ENCODE results near the gene HMG20B. TPM values are rescaled to one million over a fixed set of nuclear protein-coding genes. Genes with fewer than 3 reads are reported as not detected.

Gene HMG20B
- polyA plus RNA-seq, 1 donor: 59.6 TPM

GRCh38 chr19:3585301-3586126 lies 12.8 kb downstream of the HMG20B start, which contains the start of gene GIPC3:
Gene GIPC3 (plus strand): TSS chr19:3585478. CDS start chr19:3585598, 120 bp downstream.
- no peak within 1 kb of the TSS for H3K27ac ChIP-seq (ENCODE audit: low read length)
- DNase-seq: no peak
- peaks cover 34% of the 10 kb centered on the region for H3K27me3 ChIP-seq (ENCODE audit: control insufficient read depth, insufficient read depth, low read length)
- no CpG with 5 or more reads among the region's 84 CpGs for WGBS (ENCODE audit: insufficient coverage, low lambda C conversion rate)
- H3K36me3 ChIP-seq (ENCODE audit: control insufficient read depth, insufficient read depth, low read length): no peaks in the 10 kb centered on the region
- no peaks in the 10 kb centered on the region for H3K4me1 ChIP-seq (ENCODE audit: control insufficient read depth, insufficient read depth, low read length)
- H3K4me3 ChIP-seq (ENCODE audit: low read length): peak within 1 kb of the TSS; percentile 5
- peaks cover 11% of the 10 kb centered on the region for H3K9me3 ChIP-seq (ENCODE audit: control insufficient read depth, low read depth, low read length)

GRCh38 chr19:3586127-3586626 lies 13.4 kb downstream of the HMG20B start:
- Histone ChIP-seq H3K9me3 (ENCODE audit: control insufficient read depth, low read depth, low read length) (peaks cover 11% of the 10 kb centered on the region), H3K4me3 (ENCODE audit: low read length) (peak overlapping the region; percentile 5), H3K27me3 (ENCODE audit: control insufficient read depth, insufficient read depth, low read length) (peaks cover 34% of the 10 kb centered on the region), H3K4me1 (ENCODE audit: control insufficient read depth, insufficient read depth, low read length) (no peaks in the 10 kb centered on the region), H3K27ac (ENCODE audit: low read length) (no peak overlapping the region), H3K36me3 (ENCODE audit: control insufficient read depth, insufficient read depth, low read length) (no peaks in the 10 kb centered on the region)
- no peak for DNase-seq
- no CpG with 5 or more reads among the region's 16 CpGs for WGBS (ENCODE audit: insufficient coverage, low lambda C conversion rate)

- Histone ChIP-seq H3K4me3 (ENCODE audit: low read length) (no peak overlapping the region), H3K27ac (ENCODE audit: low read length) (no peak overlapping the region), H3K4me1 (ENCODE audit: control insufficient read depth, insufficient read depth, low read length) (no peaks in the 10 kb centered on the region), H3K36me3 (ENCODE audit: control insufficient read depth, insufficient read depth, low read length) (no peaks in the 10 kb centered on the region), H3K27me3 (ENCODE audit: control insufficient read depth, insufficient read depth, low read length) (peaks cover 36% of the 10 kb centered on the region), H3K9me3 (ENCODE audit: control insufficient read depth, low read depth, low read length) (peaks cover 11% of the 10 kb centered on the region)
- WGBS (ENCODE audit: insufficient coverage, low lambda C conversion rate): no CpG with 5 or more reads among the region's 31 CpGs
- no peak for DNase-seq
Observed at GRCh38 chr19:3586707-3587346, 14.1 kb downstream of the HMG20B start.

GRCh38 chr19:3589439-3589838 lies 16.7 kb downstream of the HMG20B start:
- no peak for DNase-seq
- Histone ChIP-seq H3K4me1 (ENCODE audit: control insufficient read depth, insufficient read depth, low read length) (no peaks in the 10 kb centered on the region), H3K27me3 (ENCODE audit: control insufficient read depth, insufficient read depth, low read length) (peaks cover 27% of the 10 kb centered on the region), H3K9me3 (ENCODE audit: control insufficient read depth, low read depth, low read length) (peaks cover 11% of the 10 kb centered on the region), H3K27ac (ENCODE audit: low read length) (no peak overlapping the region), H3K36me3 (ENCODE audit: control insufficient read depth, insufficient read depth, low read length) (no peaks in the 10 kb centered on the region), H3K4me3 (ENCODE audit: low read length) (no peak overlapping the region)
- WGBS (ENCODE audit: insufficient coverage, low lambda C conversion rate): no CpG with 5 or more reads among the region's 11 CpGs

- H3K27me3 ChIP-seq (ENCODE audit: control insufficient read depth, insufficient read depth, low read length): peaks cover 22% of the 10 kb centered on the region
- no peak for DNase-seq
Observed at GRCh38 chr19:3589949-3590348, 17.2 kb downstream of the HMG20B start.

GRCh38 chr19:3590991-3591659 lies 18.4 kb downstream of the HMG20B start:
- H3K27ac ChIP-seq (ENCODE audit: low read length): no peak overlapping the region
- no peaks in the 10 kb centered on the region for H3K36me3 ChIP-seq (ENCODE audit: control insufficient read depth, insufficient read depth, low read length)
- H3K27me3 ChIP-seq (ENCODE audit: control insufficient read depth, insufficient read depth, low read length): peaks cover 11% of the 10 kb centered on the region
- H3K4me3 ChIP-seq (ENCODE audit: low read length): no peak overlapping the region
- H3K9me3 ChIP-seq (ENCODE audit: control insufficient read depth, low read depth, low read length): peaks cover 11% of the 10 kb centered on the region
- DNase-seq: no peak
- H3K4me1 ChIP-seq (ENCODE audit: control insufficient read depth, insufficient read depth, low read length): no peaks in the 10 kb centered on the region
- WGBS (ENCODE audit: insufficient coverage, low lambda C conversion rate): no CpG with 5 or more reads among the region's 8 CpGs

More at GRCh38 chr19:3589949-3590348, 17.2 kb downstream of the HMG20B start:
- H3K27ac ChIP-seq (ENCODE audit: low read length): no peak overlapping the region
- no peaks in the 10 kb centered on the region for H3K36me3 ChIP-seq (ENCODE audit: control insufficient read depth, insufficient read depth, low read length)
- H3K9me3 ChIP-seq (ENCODE audit: control insufficient read depth, low read depth, low read length): peaks cover 11% of the 10 kb centered on the region
- H3K4me1 ChIP-seq (ENCODE audit: control insufficient read depth, insufficient read depth, low read length): no peaks in the 10 kb centered on the region
- H3K4me3 ChIP-seq (ENCODE audit: low read length): no peak overlapping the region
- no CpG with 5 or more reads among the region's 22 CpGs for WGBS (ENCODE audit: insufficient coverage, low lambda C conversion rate)

- WGBS (ENCODE audit: insufficient coverage, low lambda C conversion rate): no CpG with 5 or more reads among the region's 9 CpGs
- no peak overlapping the region for H3K27ac ChIP-seq (ENCODE audit: low read length)
- no peak for DNase-seq
- H3K9me3 ChIP-seq (ENCODE audit: control insufficient read depth, low read depth, low read length): peaks cover 5% of the 10 kb centered on the region
- H3K4me1 ChIP-seq (ENCODE audit: control insufficient read depth, insufficient read depth, low read length): no peaks in the 10 kb centered on the region
- peaks cover 3% of the 10 kb centered on the region for H3K27me3 ChIP-seq (ENCODE audit: control insufficient read depth, insufficient read depth, low read length)
- no peaks in the 10 kb centered on the region for H3K36me3 ChIP-seq (ENCODE audit: control insufficient read depth, insufficient read depth, low read length)
- no peak overlapping the region for H3K4me3 ChIP-seq (ENCODE audit: low read length)
Observed at GRCh38 chr19:3591876-3592613, 19.3 kb downstream of the HMG20B start.

- Histone ChIP-seq H3K36me3 (ENCODE audit: control insufficient read depth, insufficient read depth, low read length) (no peaks in the 10 kb centered on the region), H3K27ac (ENCODE audit: low read length) (no peak overlapping the region), H3K4me1 (ENCODE audit: control insufficient read depth, insufficient read depth, low read length) (no peaks in the 10 kb centered on the region), H3K27me3 (ENCODE audit: control insufficient read depth, insufficient read depth, low read length) (peaks cover 3% of the 10 kb centered on the region), H3K4me3 (ENCODE audit: low read length) (no peak overlapping the region), H3K9me3 (ENCODE audit: control insufficient read depth, low read depth, low read length) (peaks cover 5% of the 10 kb centered on the region)
- no CpG with 5 or more reads among the region's 11 CpGs for WGBS (ENCODE audit: insufficient coverage, low lambda C conversion rate)
- no peak for DNase-seq
Observed at GRCh38 chr19:3593156-3593555, 20.4 kb downstream of the HMG20B start.

GRCh38 chr19:3595521-3596061 lies 22.8 kb downstream of the HMG20B start:
- DNase-seq: no peak
- Histone ChIP-seq H3K4me1 (ENCODE audit: control insufficient read depth, insufficient read depth, low read length) (no peaks in the 10 kb centered on the region), H3K4me3 (ENCODE audit: low read length) (no peak overlapping the region), H3K36me3 (ENCODE audit: control insufficient read depth, insufficient read depth, low read length) (no peaks in the 10 kb centered on the region), H3K27me3 (ENCODE audit: control insufficient read depth, insufficient read depth, low read length) (peaks cover 3% of the 10 kb centered on the region), H3K27ac (ENCODE audit: low read length) (no peak overlapping the region), H3K9me3 (ENCODE audit: control insufficient read depth, low read depth, low read length) (peaks cover 8% of the 10 kb centered on the region)
- no CpG with 5 or more reads among the region's 34 CpGs for WGBS (ENCODE audit: insufficient coverage, low lambda C conversion rate)
